K562 (cell line): ENCODE measurements around the gene PRRT1. TPM values are rescaled to one million over a fixed set of nuclear protein-coding genes. Genes with fewer than 3 reads are reported as not detected.
A peak's percentile ranks its signal among the peaks of the same experiment; 100 is the strongest.

Experiments used
- COPS2 ChIP-seq: fragments of 450-650 bp; conservative IDR thresholded peaks from 2 replicates; pipeline ENCODE4 v1.6.1; 2016; ENCODE audit warnings: mild to moderate bottlenecking, moderate library complexity
- ELF4 ChIP-seq: fragments of 450-650 bp; formaldehyde crosslinking; IDR thresholded peaks from 2 replicates; pipeline ENCODE4 v1.4.0; 2022; ENCODE audit warnings: missing genetic modification characterization
- EP300 ChIP-seq: IDR thresholded peaks from 2 replicates; pipeline ENCODE4 v1.6.1; 2012; ENCODE audit warnings: low read length, improper control_type of control experiment
- NBN ChIP-seq: fragments of 450-650 bp; IDR thresholded peaks from 2 replicates; pipeline ENCODE4 v1.6.1; 2016; ENCODE audit warnings: low read depth, mild to moderate bottlenecking
- NR4A1 ChIP-seq, 2 experiments: fragments of 250-450 bp in 1 of 2; fragments of 450-650 bp in 1 of 2; sonication (Bioruptor Pico) in 1 of 2; IDR thresholded peaks; 2 replicates each; pipeline versions ENCODE4 v1.4.0 to v1.6.1; 2016 to 2020; ENCODE audit warnings: mild to moderate bottlenecking in 2 of 2, missing compliant biosample characterization in 1 of 2, missing genetic modification characterization in 1 of 2, moderate library complexity in 1 of 2
- PHB2 ChIP-seq: fragments of 450-650 bp; IDR thresholded peaks from 2 replicates; pipeline ENCODE4 v1.6.1; 2017; ENCODE audit warnings: low read depth
- PHF21A ChIP-seq: fragments of 450-650 bp; IDR thresholded peaks from 2 replicates; pipeline ENCODE4 v1.6.1; 2017; ENCODE audit warnings: low read depth, borderline replicate concordance
- POLR2AphosphoS5 ChIP-seq: IDR thresholded peaks from 2 replicates; pipeline ENCODE4 v1.6.1; 2011; ENCODE audit warnings: mild to moderate bottlenecking, low read depth, low read length, moderate library complexity; ENCODE audit not compliant: control insufficient read depth, insufficient read depth
- RB1 ChIP-seq: fragments of 450-650 bp; IDR thresholded peaks from 2 replicates; pipeline ENCODE4 v1.6.1; 2017; ENCODE audit warnings: low read depth, mild to moderate bottlenecking
- TBL1XR1 ChIP-seq, 2 experiments: IDR thresholded peaks; 2 replicates each; pipeline ENCODE4 v1.6.1; 2012; ENCODE audit warnings: improper control_type of control experiment in 2 of 2, low read length in 2 of 2, mild to moderate bottlenecking in 1 of 2
- XRCC5 ChIP-seq: fragments of 200-400 bp; formaldehyde crosslinking; IDR thresholded peaks from 2 replicates; pipeline ENCODE4 v1.6.1; 2017; ENCODE audit warnings: low read depth, mild to moderate bottlenecking, low read length
- ZC3H8 ChIP-seq: fragments of 450-650 bp; IDR thresholded peaks from 2 replicates; pipeline ENCODE4 v1.6.1; 2017
- ZFP36 ChIP-seq: fragments of 150-350 bp; IDR thresholded peaks from 2 replicates; pipeline ENCODE4 v1.6.1; 2018; ENCODE audit warnings: low read length, low read depth; ENCODE audit not compliant: partially characterized antibody
- ZNF165 ChIP-seq: fragments of 250-450 bp; sonication (Bioruptor Pico); IDR thresholded peaks from 2 replicates; pipeline ENCODE4 v1.4.0; 2020; ENCODE audit warnings: borderline replicate concordance
- ZNF589 ChIP-seq: fragments of 200-800 bp; sonication (Bioruptor generic); IDR thresholded peaks from 2 replicates; pipeline ENCODE4 v1.6.1; 2016; ENCODE audit warnings: low read depth, missing genetic modification characterization, missing compliant biosample characterization
- polyA plus RNA-seq, 8 experiments: library from polyadenylated mRNA; depleted of rRNA in 4 of 8; stranded (reverse) in 5 of 8; unstranded in 3 of 8; fragments of >200 nt; fragmentation: Nextera tagmentation in 2 of 8; fragmentation: Illumina TruSeq in 1 of 8; extraction: Ambion mirVana in 2 of 8; extraction: Trizol in 1 of 8; gene quantifications; 2 replicates each; pipeline versions ENCODE4 v1.2.1 to v1.2.3, GENCODE V29; 2011 to 2014; ENCODE audit warnings: inconsistent platforms in 1 of 8, missing spikeins in 1 of 8
- total RNA-seq, 7 experiments: library from RNA; depleted of rRNA in 6 of 7; stranded (reverse); fragments of >200 nt in 6 of 7; fragmentation: Illumina TruSeq in 2 of 7; extraction: Trizol in 2 of 7; gene quantifications; 2 replicates each; pipeline versions ENCODE4 v1.2.1 to v1.2.3, GENCODE V29; 2011 to 2021; ENCODE audit warnings: low replicate concordance in 1 of 7
- TF ChIP-seq, protein P1 (sequence below): fragments of 250-450 bp; sonication (Bioruptor Pico); IDR thresholded peaks from 2 replicates; pipeline ENCODE4 v1.8.0; 2021; ENCODE audit warnings: borderline replicate concordance, mild to moderate bottlenecking, moderate library complexity; ENCODE audit not compliant: poor library complexity, severe bottlenecking
- TF ChIP-seq, protein P2 (sequence below): fragments of 250-450 bp; sonication (Bioruptor Pico); IDR thresholded peaks from 2 replicates; pipeline ENCODE4 v1.4.0; 2020; ENCODE audit warnings: mild to moderate bottlenecking
- TF ChIP-seq, protein P3 (sequence below), 2 experiments: fragments of 150-350 bp in 1 of 2; IDR thresholded peaks; 2 replicates each; pipeline ENCODE4 v1.6.1; 2012 to 2016; ENCODE audit warnings: low read depth in 2 of 2, low read length in 2 of 2, mild to moderate bottlenecking in 1 of 2, moderate library complexity in 1 of 2
- TF ChIP-seq, protein P4 (sequence below): fragments of 450-650 bp; IDR thresholded peaks from 2 replicates; pipeline ENCODE4 v1.7.0; 2016; ENCODE audit warnings: borderline replicate concordance

The PRRT1 gene
- total and polyA plus RNA-seq, 9 of the 15 experiments (the other 6 are each of a cell fraction or from before 2014, with no cell fraction given) = 0.14 to 3.5 (median 0.41) TPM

DNA sequence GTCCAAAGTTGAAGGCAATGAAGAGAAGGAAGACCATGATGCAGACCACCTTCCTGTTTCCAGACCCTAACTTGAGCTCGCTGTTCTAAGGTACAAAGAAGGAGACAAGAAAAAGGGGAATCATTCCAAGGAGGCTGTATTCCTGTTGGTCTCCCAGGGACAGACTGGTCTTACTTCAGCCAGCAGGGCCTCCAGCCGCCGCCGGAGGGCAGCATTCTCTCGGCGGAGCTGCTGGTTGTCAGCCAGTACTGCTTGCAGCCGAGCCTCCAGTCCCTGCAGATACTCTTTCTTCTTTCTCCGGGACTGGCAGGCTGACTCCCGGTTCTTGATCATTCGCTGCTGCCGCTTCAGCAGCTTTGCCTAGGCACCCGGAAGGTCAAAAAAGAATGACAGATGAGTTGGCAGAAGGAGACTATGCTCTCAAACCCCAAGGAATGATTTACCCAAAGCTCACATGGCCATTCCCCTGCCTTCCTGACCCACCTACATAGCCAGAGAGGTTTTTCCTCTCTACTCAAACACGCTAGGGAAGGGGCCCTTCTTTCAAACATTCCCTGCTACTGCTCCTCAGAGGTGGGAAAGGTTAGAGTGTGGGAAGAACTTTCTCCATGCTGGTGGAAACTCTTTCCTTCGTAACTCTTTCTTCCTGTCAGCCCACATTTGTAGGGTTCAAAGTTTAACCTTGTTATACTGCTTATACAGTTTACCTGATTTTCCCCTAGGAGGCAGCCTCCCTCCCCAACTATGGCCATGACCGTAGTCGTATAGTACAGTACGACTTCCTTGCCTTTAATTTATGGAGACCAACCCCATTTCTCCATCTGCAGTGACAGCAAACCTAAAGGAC, 32.7 kb downstream of the PRRT1 start (continued):
- TF ChIP-seq, protein P1, sequence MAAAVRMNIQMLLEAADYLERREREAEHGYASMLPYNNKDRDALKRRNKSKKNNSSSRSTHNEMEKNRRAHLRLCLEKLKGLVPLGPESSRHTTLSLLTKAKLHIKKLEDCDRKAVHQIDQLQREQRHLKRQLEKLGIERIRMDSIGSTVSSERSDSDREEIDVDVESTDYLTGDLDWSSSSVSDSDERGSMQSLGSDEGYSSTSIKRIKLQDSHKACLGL (CRISPR knock-in tag) = no peak
- TF ChIP-seq EP300 = 0 out of 2 replicates have a peak, but pooled peaks have one; percentile 7
- TF ChIP-seq, protein P2, sequence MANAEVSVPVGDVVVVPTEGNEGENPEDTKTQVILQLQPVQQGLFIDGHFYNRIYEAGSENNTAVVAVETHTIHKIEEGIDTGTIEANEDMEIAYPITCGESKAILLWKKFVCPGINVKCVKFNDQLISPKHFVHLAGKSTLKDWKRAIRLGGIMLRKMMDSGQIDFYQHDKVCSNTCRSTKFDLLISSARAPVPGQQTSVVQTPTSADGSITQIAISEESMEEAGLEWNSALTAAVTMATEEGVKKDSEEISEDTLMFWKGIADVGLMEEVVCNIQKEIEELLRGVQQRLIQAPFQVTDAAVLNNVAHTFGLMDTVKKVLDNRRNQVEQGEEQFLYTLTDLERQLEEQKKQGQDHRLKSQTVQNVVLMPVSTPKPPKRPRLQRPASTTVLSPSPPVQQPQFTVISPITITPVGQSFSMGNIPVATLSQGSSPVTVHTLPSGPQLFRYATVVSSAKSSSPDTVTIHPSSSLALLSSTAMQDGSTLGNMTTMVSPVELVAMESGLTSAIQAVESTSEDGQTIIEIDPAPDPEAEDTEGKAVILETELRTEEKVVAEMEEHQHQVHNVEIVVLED (CRISPR knock-in tag) = no peak
- TF ChIP-seq, protein P3, sequence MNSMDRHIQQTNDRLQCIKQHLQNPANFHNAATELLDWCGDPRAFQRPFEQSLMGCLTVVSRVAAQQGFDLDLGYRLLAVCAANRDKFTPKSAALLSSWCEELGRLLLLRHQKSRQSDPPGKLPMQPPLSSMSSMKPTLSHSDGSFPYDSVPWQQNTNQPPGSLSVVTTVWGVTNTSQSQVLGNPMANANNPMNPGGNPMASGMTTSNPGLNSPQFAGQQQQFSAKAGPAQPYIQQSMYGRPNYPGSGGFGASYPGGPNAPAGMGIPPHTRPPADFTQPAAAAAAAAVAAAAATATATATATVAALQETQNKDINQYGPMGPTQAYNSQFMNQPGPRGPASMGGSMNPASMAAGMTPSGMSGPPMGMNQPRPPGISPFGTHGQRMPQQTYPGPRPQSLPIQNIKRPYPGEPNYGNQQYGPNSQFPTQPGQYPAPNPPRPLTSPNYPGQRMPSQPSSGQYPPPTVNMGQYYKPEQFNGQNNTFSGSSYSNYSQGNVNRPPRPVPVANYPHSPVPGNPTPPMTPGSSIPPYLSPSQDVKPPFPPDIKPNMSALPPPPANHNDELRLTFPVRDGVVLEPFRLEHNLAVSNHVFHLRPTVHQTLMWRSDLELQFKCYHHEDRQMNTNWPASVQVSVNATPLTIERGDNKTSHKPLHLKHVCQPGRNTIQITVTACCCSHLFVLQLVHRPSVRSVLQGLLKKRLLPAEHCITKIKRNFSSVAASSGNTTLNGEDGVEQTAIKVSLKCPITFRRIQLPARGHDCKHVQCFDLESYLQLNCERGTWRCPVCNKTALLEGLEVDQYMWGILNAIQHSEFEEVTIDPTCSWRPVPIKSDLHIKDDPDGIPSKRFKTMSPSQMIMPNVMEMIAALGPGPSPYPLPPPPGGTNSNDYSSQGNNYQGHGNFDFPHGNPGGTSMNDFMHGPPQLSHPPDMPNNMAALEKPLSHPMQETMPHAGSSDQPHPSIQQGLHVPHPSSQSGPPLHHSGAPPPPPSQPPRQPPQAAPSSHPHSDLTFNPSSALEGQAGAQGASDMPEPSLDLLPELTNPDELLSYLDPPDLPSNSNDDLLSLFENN (IDR thresholded peaks at IDR 0.05; ENCODE audit: low read depth in 2 of 2, low read length in 2 of 2) = peak in 1 of 2 experiments; percentile 57; a peak in 1 of 4 replicates
- TF ChIP-seq ELF4 (CRISPR knock-in tag) = 0 out of 2 replicates have a peak, but pooled peaks have one; percentile 11
- no peak for TF ChIP-seq NR4A1 (CRISPR knock-in tag; IDR thresholded peaks at IDR 0.05)
- TF ChIP-seq NR4A1 (tag; IDR thresholded peaks at IDR 0.05) = 0 out of 2 replicates have a peak, but pooled peaks have one; percentile 30
- no peak for TF ChIP-seq COPS2
- 0 out of 4 replicates have a peak, but pooled peaks of 1 of the 2 experiments have one; percentile 34 for TF ChIP-seq TBL1XR1 (IDR thresholded peaks at IDR 0.05; ENCODE audit: low read length in 2 of 2)
- TF ChIP-seq POLR2AphosphoS5 = no peak
- TF ChIP-seq NBN = peak; percentile 51; the same call in 1 of the 2 replicates
- peak; percentile 90 for TF ChIP-seq XRCC5
- no peak for TF ChIP-seq ZC3H8
- TF ChIP-seq ZNF165 (CRISPR knock-in tag) = no peak
- TF ChIP-seq, protein P4, sequence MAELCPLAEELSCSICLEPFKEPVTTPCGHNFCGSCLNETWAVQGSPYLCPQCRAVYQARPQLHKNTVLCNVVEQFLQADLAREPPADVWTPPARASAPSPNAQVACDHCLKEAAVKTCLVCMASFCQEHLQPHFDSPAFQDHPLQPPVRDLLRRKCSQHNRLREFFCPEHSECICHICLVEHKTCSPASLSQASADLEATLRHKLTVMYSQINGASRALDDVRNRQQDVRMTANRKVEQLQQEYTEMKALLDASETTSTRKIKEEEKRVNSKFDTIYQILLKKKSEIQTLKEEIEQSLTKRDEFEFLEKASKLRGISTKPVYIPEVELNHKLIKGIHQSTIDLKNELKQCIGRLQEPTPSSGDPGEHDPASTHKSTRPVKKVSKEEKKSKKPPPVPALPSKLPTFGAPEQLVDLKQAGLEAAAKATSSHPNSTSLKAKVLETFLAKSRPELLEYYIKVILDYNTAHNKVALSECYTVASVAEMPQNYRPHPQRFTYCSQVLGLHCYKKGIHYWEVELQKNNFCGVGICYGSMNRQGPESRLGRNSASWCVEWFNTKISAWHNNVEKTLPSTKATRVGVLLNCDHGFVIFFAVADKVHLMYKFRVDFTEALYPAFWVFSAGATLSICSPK = 0 out of 2 replicates have a peak, but pooled peaks have one; percentile 37
- no peak for TF ChIP-seq PHB2
- TF ChIP-seq RB1 = peak; percentile 85
- TF ChIP-seq PHF21A = no peak
- TF ChIP-seq ZFP36 = peak; percentile 8
- peak; percentile 39; the same call in 1 of the 2 replicates for TF ChIP-seq ZNF589 (CRISPR knock-in tag)
